ENCODE measurements around the gene MAGI1.

Gene MAGI1

GRCh38 chr3:65490114-65490513, 548.6 kb downstream of the MAGI1 start:
- H3K9me2 ChIP-seq (replicated peaks; ENCODE audit: low read depth, low read length) = no peaks in the 10 kb centered on the region
- no peaks in the 10 kb centered on the region for H3K27me3 ChIP-seq (ENCODE audit: insufficient read depth, low read length, poor library complexity, severe bottlenecking)
- no peaks in the 10 kb centered on the region for H3K79me2 ChIP-seq (ENCODE audit: insufficient read depth, low read length)
- H3K9ac ChIP-seq (ENCODE audit: low read depth, low read length, poor library complexity, severe bottlenecking) = no peak overlapping the region
- H3K4me3 ChIP-seq (ENCODE audit: low read length, poor library complexity, severe bottlenecking) = no peak overlapping the region
- no peak for TF ChIP-seq CTCF (conservative IDR thresholded peaks at IDR 0.05; ENCODE audit: low read length)
- TF ChIP-seq EZH2phosphoT487 (IDR thresholded peaks at IDR 0.05; ENCODE audit: borderline replicate concordance) = no peak
- peaks cover 26% of the 10 kb centered on the region for H3K4me1 ChIP-seq (ENCODE audit: insufficient read depth, low read length, poor library complexity, severe bottlenecking)
- no peak overlapping the region for H3K4me2 ChIP-seq (ENCODE audit: low read depth, low read length, poor library complexity, severe bottlenecking)
- H3K9me3 ChIP-seq (ENCODE audit: insufficient read depth, low read depth, low read length) = no peaks in the 10 kb centered on the region
- no peaks in the 10 kb centered on the region for H3K36me3 ChIP-seq (ENCODE audit: insufficient read depth, low read length)
- H4K20me1 ChIP-seq (ENCODE audit: insufficient read depth, low read length, poor library complexity, severe bottlenecking) = no peaks in the 10 kb centered on the region
- no peaks in the 10 kb centered on the region for H3F3A ChIP-seq (ENCODE audit: low read depth)
- H2AFZ ChIP-seq (ENCODE audit: low read length) = no peak overlapping the region

- no peak overlapping the region for H2AFZ ChIP-seq (ENCODE audit: low read length)
- H3F3A ChIP-seq (ENCODE audit: low read depth) = no peaks in the 10 kb centered on the region
- no peaks in the 10 kb centered on the region for H3K9me3 ChIP-seq (ENCODE audit: insufficient read depth, low read depth, low read length)
- no peak overlapping the region for H3K9ac ChIP-seq (ENCODE audit: low read depth, low read length, poor library complexity, severe bottlenecking)
- H3K36me3 ChIP-seq (ENCODE audit: insufficient read depth, low read length) = no peaks in the 10 kb centered on the region
- peaks cover 30% of the 10 kb centered on the region for H3K4me1 ChIP-seq (ENCODE audit: insufficient read depth, low read length, poor library complexity, severe bottlenecking)
- H3K4me2 ChIP-seq (ENCODE audit: low read depth, low read length, poor library complexity, severe bottlenecking) = no peak overlapping the region
- no peaks in the 10 kb centered on the region for H4K20me1 ChIP-seq (ENCODE audit: insufficient read depth, low read length, poor library complexity, severe bottlenecking)
- H3K9me2 ChIP-seq (replicated peaks; ENCODE audit: low read depth, low read length) = no peaks in the 10 kb centered on the region
- TF ChIP-seq EZH2phosphoT487 (IDR thresholded peaks at IDR 0.05; ENCODE audit: borderline replicate concordance) (no peak), CTCF (conservative IDR thresholded peaks at IDR 0.05; ENCODE audit: low read length) (no peak)
- H3K27me3 ChIP-seq (ENCODE audit: insufficient read depth, low read length, poor library complexity, severe bottlenecking) = no peaks in the 10 kb centered on the region
- H3K4me3 ChIP-seq (ENCODE audit: low read length, poor library complexity, severe bottlenecking) = no peak overlapping the region
- no peaks in the 10 kb centered on the region for H3K79me2 ChIP-seq (ENCODE audit: insufficient read depth, low read length)
Measured at GRCh38 chr3:65489253-65489652, 549.5 kb downstream of the MAGI1 start.

DNA sequence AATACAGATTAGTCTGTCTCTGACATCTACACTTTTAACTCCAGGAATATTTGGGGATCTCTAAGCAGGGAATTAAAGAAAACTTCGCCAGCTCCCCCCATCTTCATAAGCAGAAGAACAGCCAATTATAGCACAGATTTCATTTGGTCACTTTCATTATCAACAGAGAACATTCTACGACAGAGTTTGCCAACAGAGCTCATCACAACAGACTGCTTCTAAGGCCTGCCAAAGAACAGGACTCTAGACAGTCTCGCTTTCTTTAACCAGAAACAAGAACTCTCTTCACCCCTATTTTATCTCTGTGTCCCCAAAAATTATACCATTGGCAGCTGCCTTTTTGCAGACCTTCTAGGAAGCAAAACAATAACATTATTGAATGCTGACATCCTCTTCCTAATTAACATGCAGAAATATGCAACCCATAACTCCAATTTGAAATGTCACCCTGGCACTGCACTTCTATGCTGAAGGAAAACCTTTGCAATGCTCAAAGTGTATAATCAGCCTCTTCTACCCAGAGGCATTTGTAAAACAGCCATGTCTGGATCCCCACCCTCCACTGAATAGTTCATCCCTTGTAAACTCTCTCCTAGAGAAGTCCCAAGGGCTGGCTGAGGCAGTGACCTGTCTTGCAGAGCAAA, 552.8 kb downstream of the MAGI1 start:
- Histone ChIP-seq H2AFZ (ENCODE audit: low read length) (no peak overlapping the region), H3K4me2 (ENCODE audit: low read depth, low read length, poor library complexity, severe bottlenecking) (peak overlapping the region; percentile 52), H3K27me3 (ENCODE audit: insufficient read depth, low read length, poor library complexity, severe bottlenecking) (no peaks in the 10 kb centered on the region), H3K9me3 (ENCODE audit: insufficient read depth, low read depth, low read length) (no peaks in the 10 kb centered on the region), H3K36me3 (ENCODE audit: insufficient read depth, low read length) (no peaks in the 10 kb centered on the region), H3F3A (ENCODE audit: low read depth) (no peaks in the 10 kb centered on the region), H3K9me2 (replicated peaks; ENCODE audit: low read depth, low read length) (no peaks in the 10 kb centered on the region), H3K4me3 (ENCODE audit: low read length, poor library complexity, severe bottlenecking) (no peak overlapping the region), H4K20me1 (ENCODE audit: insufficient read depth, low read length, poor library complexity, severe bottlenecking) (no peaks in the 10 kb centered on the region), H3K9ac (ENCODE audit: low read depth, low read length, poor library complexity, severe bottlenecking) (no peak overlapping the region), H3K4me1 (ENCODE audit: insufficient read depth, low read length, poor library complexity, severe bottlenecking) (peaks cover 51% of the 10 kb centered on the region), H3K79me2 (ENCODE audit: insufficient read depth, low read length) (no peaks in the 10 kb centered on the region)
- TF ChIP-seq EZH2phosphoT487 (IDR thresholded peaks at IDR 0.05; ENCODE audit: borderline replicate concordance) = no peak

GRCh38 chr3:65484964-65485363, 553.8 kb downstream of the MAGI1 start:
- H3K4me1 ChIP-seq (ENCODE audit: insufficient read depth, low read length, poor library complexity, severe bottlenecking) = peaks cover 56% of the 10 kb centered on the region
- no peaks in the 10 kb centered on the region for H3K79me2 ChIP-seq (ENCODE audit: insufficient read depth, low read length)
- no peaks in the 10 kb centered on the region for H3K9me3 ChIP-seq (ENCODE audit: insufficient read depth, low read depth, low read length)
- H3K9ac ChIP-seq (ENCODE audit: low read depth, low read length, poor library complexity, severe bottlenecking) = no peak overlapping the region
- H3K36me3 ChIP-seq (ENCODE audit: insufficient read depth, low read length) = no peaks in the 10 kb centered on the region
- no peak overlapping the region for H2AFZ ChIP-seq (ENCODE audit: low read length)
- no peaks in the 10 kb centered on the region for H3F3A ChIP-seq (ENCODE audit: low read depth)
- TF ChIP-seq CTCF (conservative IDR thresholded peaks at IDR 0.05; ENCODE audit: low read length) (no peak), EZH2phosphoT487 (IDR thresholded peaks at IDR 0.05; ENCODE audit: borderline replicate concordance) (no peak)
- H3K4me2 ChIP-seq (ENCODE audit: low read depth, low read length, poor library complexity, severe bottlenecking) = peak overlapping the region; percentile 52
- H3K27me3 ChIP-seq (ENCODE audit: insufficient read depth, low read length, poor library complexity, severe bottlenecking) = no peaks in the 10 kb centered on the region
- no peaks in the 10 kb centered on the region for H3K9me2 ChIP-seq (replicated peaks; ENCODE audit: low read depth, low read length)
- no peaks in the 10 kb centered on the region for H4K20me1 ChIP-seq (ENCODE audit: insufficient read depth, low read length, poor library complexity, severe bottlenecking)
- H3K4me3 ChIP-seq (ENCODE audit: low read length, poor library complexity, severe bottlenecking) = no peak overlapping the region

Measured in Loucy (cell line).